Natural killer cell (primary cell): ENCODE results near the gene SLC39A9. TPM values are rescaled to one million over a fixed set of nuclear protein-coding genes. Genes with fewer than 3 reads are reported as not detected.
"Not testable (repeated sequence)": the region's sequence is repeated elsewhere in the genome, so short reads cannot be mapped to it uniquely, and the experiment has no call there.

ENCODE experiments used
- ATAC-seq, 3 donors: fragments of 150-1000 bp in 2 of 3; fragments of 200-7000 bp in 1 of 3; cut with Tn5 transposase; 1 replicate in 1 of 3; 2 replicates in 2 of 3; pipeline ENCODE4 v1.10.0; 2021; ENCODE audit warnings: mild to moderate bottlenecking in 2 of 3, moderate library complexity in 2 of 3
- DNase-seq, 2 donors: peaks; one replicate each; pipeline versions ENCODE4 v3.0.0 to v3.0.0-alpha.2; 2013 to 2021; ENCODE audit warnings: mixed read lengths in 1 of 2
- H3K27ac ChIP-seq: one replicate; pipeline ENCODE4 v1.5.1; 2013; ENCODE audit warnings: mild to moderate bottlenecking, low read length
- H3K27me3 ChIP-seq: one replicate; pipeline ENCODE4 v1.6.1; 2013; ENCODE audit warnings: low read length; ENCODE audit not compliant: control insufficient read depth, insufficient read depth
- H3K36me3 ChIP-seq: one replicate; pipeline ENCODE4 v1.6.1; 2013; ENCODE audit warnings: low read length; ENCODE audit not compliant: control insufficient read depth, insufficient read depth
- H3K4me1 ChIP-seq: one replicate; pipeline ENCODE4 v1.6.1; 2013; ENCODE audit warnings: low read length; ENCODE audit not compliant: control insufficient read depth, insufficient read depth
- H3K4me3 ChIP-seq: one replicate; pipeline ENCODE4 v1.5.1; 2013; ENCODE audit warnings: low read length
- H3K9me3 ChIP-seq: one replicate; pipeline ENCODE4 v1.6.1; 2013; ENCODE audit warnings: low read length; ENCODE audit not compliant: control insufficient read depth, insufficient read depth
- H3K27ac Mint-ChIP-seq, 2 donors: one replicate each; pipeline ENCODE4 v1.8.0; 2022; ENCODE audit warnings: mild to moderate bottlenecking in 2 of 2, mixed read lengths in 2 of 2, moderate library complexity in 1 of 2
- H3K27me3 Mint-ChIP-seq, 2 donors: one replicate each; pipeline ENCODE4 v1.8.0; 2022; ENCODE audit warnings: low read depth in 2 of 2, mixed read lengths in 2 of 2
- H3K36me3 Mint-ChIP-seq: one replicate; pipeline ENCODE4 v1.8.0; 2022; ENCODE audit warnings: mixed read lengths
- H3K4me1 Mint-ChIP-seq, 2 donors: one replicate each; pipeline ENCODE4 v1.8.0; 2022; ENCODE audit warnings: mixed read lengths in 2 of 2
- H3K4me3 Mint-ChIP-seq: one replicate; pipeline ENCODE4 v1.8.0; 2022; ENCODE audit warnings: mild to moderate bottlenecking, moderate library complexity, mixed read lengths
- H3K9me3 Mint-ChIP-seq, 2 donors: one replicate each; pipeline ENCODE4 v1.8.0; 2022; ENCODE audit warnings: mixed read lengths in 2 of 2
- WGBS: methylation state at CpG from one replicate; pipeline ENCODE4 v1.1.7; 2013; ENCODE audit warnings: missing lambda C conversion rate; ENCODE audit not compliant: insufficient coverage; 5-methylcytosine and 5-hydroxymethylcytosine counted together
- intact Hi-C: fragments of 100-400 bp; cut with micrococcal nuclease; formaldehyde crosslinking; loops from one replicate; pipeline ENCODE4 v1.14.2; 2022
- total RNA-seq, 4 donors: library from RNA; stranded (reverse); fragments of 120-200 nt in 1 of 4; gene quantifications; one replicate each; pipeline versions ENCODE4 v1.2.3 to v1.2.4, GENCODE V29; 2013 to 2022
- TF ChIP-seq, protein P1 (sequence below): fragments of 200-600 bp; IDR thresholded peaks from one replicate; pipeline ENCODE4 v1.8.0; 2022; ENCODE audit warnings: antibody characterized with exemption

The SLC39A9 gene
- total RNA-seq, 3 donors from 2014 or later (not counting 1 experiment from before 2014, with no cell fraction given), result 30.9 to 34.6 (median 33.0) TPM

DNA sequence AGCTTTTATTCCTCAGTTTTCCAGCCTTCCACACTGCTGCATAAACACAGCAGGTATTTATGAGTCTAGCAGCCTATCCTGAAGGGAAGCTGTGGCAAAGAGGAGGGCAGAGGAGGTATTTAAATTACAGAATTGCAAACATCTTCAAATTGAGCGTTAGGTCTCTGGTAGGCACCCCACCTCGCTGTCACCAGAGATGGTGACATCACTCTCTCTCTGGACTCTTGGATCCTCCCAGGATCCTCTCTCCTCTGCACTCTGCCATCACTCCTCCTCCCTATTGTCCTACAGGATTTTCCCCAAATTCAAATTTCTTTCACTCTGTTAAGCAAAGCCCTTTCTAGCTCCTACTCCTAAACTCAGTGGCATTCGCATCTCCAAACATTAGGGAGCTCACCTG lies 92.7 kb downstream of the SLC39A9 start:
- Histone ChIP-seq H3K4me3 (no peak overlapping the region), H3K4me1 (no peaks in the 10 kb centered on the region), H3K27me3 (peaks cover 4% of the 10 kb centered on the region), H3K9me3 (no peaks in the 10 kb centered on the region), H3K36me3 (no peaks in the 10 kb centered on the region), H3K27ac (no peak overlapping the region)
- Mint-ChIP-seq H3K36me3 (no peaks in the 10 kb centered on the region), H3K27ac (no peak overlapping the region), H3K9me3 (no peaks in the 10 kb centered on the region), H3K4me3 (no peak overlapping the region), H3K27me3 (peaks cover 7 to 16% of the 10 kb centered on the region in 2 donors), H3K4me1 (no peaks in the 10 kb centered on the region)
- no peak for DNase-seq
- TF ChIP-seq, protein P1, sequence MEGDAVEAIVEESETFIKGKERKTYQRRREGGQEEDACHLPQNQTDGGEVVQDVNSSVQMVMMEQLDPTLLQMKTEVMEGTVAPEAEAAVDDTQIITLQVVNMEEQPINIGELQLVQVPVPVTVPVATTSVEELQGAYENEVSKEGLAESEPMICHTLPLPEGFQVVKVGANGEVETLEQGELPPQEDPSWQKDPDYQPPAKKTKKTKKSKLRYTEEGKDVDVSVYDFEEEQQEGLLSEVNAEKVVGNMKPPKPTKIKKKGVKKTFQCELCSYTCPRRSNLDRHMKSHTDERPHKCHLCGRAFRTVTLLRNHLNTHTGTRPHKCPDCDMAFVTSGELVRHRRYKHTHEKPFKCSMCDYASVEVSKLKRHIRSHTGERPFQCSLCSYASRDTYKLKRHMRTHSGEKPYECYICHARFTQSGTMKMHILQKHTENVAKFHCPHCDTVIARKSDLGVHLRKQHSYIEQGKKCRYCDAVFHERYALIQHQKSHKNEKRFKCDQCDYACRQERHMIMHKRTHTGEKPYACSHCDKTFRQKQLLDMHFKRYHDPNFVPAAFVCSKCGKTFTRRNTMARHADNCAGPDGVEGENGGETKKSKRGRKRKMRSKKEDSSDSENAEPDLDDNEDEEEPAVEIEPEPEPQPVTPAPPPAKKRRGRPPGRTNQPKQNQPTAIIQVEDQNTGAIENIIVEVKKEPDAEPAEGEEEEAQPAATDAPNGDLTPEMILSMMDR, result no peak
- intact Hi-C loops, result no loop called here
- no peak for ATAC-seq
- WGBS, result 87% methylated on average over 3 of the region's 3 CpGs

DNA sequence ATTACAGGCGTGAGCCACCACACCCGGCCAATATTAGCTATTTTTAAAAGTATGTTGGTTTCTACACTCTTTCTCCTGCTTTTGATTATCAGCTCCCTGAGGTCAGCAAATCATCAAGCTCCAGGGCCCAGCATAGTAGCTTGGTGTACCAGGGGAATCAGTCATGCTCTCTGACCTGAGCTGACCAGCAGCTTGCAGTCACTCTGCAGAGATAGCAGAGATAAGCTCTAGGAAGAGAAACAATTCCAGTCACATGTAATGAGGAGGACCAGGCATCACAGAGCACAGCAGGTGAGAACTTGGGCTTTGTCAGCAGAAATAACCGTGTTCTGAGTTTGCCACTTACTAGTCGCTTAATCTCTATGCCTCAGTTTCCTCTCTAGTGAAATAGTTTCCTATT lies 94.5 kb downstream of the SLC39A9 start:
- intact Hi-C loops, result no loop called here
- no peak for ATAC-seq
- 85% methylated on average over 4 of the region's 4 CpGs for WGBS
- H3K9me3 Mint-ChIP-seq, result no peaks in the 10 kb centered on the region
- TF ChIP-seq, protein P1, result no peak
- no peak overlapping the region for H3K27ac Mint-ChIP-seq
- H3K36me3 Mint-ChIP-seq, result no peaks in the 10 kb centered on the region
- no peak overlapping the region for H3K4me3 Mint-ChIP-seq
- H3K27me3 Mint-ChIP-seq, result peaks cover 0 to 6% of the 10 kb centered on the region in 2 donors
- no peak for DNase-seq
- Histone ChIP-seq H3K27me3 (no peaks in the 10 kb centered on the region), H3K27ac (no peak overlapping the region), H3K9me3 (no peaks in the 10 kb centered on the region), H3K4me3 (no peak overlapping the region), H3K4me1 (no peaks in the 10 kb centered on the region), H3K36me3 (no peaks in the 10 kb centered on the region)
- no peaks in the 10 kb centered on the region for H3K4me1 Mint-ChIP-seq

DNA sequence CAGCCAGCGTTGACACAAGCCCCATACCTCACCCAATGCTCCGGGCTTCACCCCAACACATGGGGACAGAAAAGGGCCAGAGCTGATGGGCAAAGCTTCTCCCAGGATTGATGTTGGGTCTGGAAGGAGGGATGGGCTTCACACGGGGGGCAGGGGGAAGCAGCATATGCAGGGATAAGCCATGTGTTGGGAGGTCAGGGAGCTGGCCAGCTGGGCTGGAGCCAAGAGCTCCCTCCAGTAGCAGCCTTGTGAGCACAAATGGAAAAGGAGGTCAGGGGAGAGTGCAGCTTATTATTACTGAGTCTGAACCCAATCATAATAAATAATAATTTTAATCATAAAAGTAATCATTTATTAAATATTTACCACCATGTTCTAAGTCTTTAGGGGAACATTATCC lies 95.3 kb downstream of the SLC39A9 start:
- Mint-ChIP-seq H3K4me1 (no peaks in the 10 kb centered on the region), H3K36me3 (no peaks in the 10 kb centered on the region), H3K4me3 (no peak overlapping the region), H3K27ac (no peak overlapping the region), H3K9me3 (no peaks in the 10 kb centered on the region), H3K27me3 (peaks cover 0 to 8% of the 10 kb centered on the region in 2 donors)
- no peak overlapping the region for H3K27ac ChIP-seq
- intact Hi-C loops, result no loop called here
- WGBS, result 36% methylated on average over 1 of the region's 3 CpGs
- H3K4me3 ChIP-seq, result no peak overlapping the region
- DNase-seq (no peak), ATAC-seq (no peak)
- TF ChIP-seq, protein P1, result no peak
- H3K9me3 ChIP-seq, result no peaks in the 10 kb centered on the region
- no peaks in the 10 kb centered on the region for H3K36me3 ChIP-seq
- no peaks in the 10 kb centered on the region for H3K4me1 ChIP-seq
- H3K27me3 ChIP-seq, result no peaks in the 10 kb centered on the region

GRCh38 chr14:69495341-69495921 lies 96.9 kb downstream of the SLC39A9 start:
- 91% methylated on average over 3 of the region's 5 CpGs for WGBS
- H3K36me3 ChIP-seq, result no peaks in the 10 kb centered on the region
- H3K27me3 Mint-ChIP-seq, result peaks cover 0 to 6% of the 10 kb centered on the region in 2 donors
- TF ChIP-seq, protein P1, result no peak
- no peaks in the 10 kb centered on the region for H3K9me3 Mint-ChIP-seq
- no peaks in the 10 kb centered on the region for H3K4me1 ChIP-seq
- no peak overlapping the region for H3K4me3 ChIP-seq
- no peak overlapping the region for H3K4me3 Mint-ChIP-seq
- no peak for DNase-seq
- intact Hi-C loops, result no loop called here
- H3K36me3 Mint-ChIP-seq, result no peaks in the 10 kb centered on the region
- no peak overlapping the region for H3K27ac Mint-ChIP-seq
- no peaks in the 10 kb centered on the region for H3K9me3 ChIP-seq
- no peaks in the 10 kb centered on the region for H3K4me1 Mint-ChIP-seq
- no peak for ATAC-seq
- no peak overlapping the region for H3K27ac ChIP-seq
- H3K27me3 ChIP-seq, result no peaks in the 10 kb centered on the region

- ATAC-seq, H3K9me3 Mint-ChIP-seq, H3K4me1 Mint-ChIP-seq, H3K9me3 ChIP-seq, H3K27me3 Mint-ChIP-seq, H3K4me3 ChIP-seq, H3K27ac Mint-ChIP-seq, H3K36me3 Mint-ChIP-seq, intact Hi-C loops, H3K4me1 ChIP-seq, DNase-seq, H3K27ac ChIP-seq, H3K36me3 ChIP-seq, H3K27me3 ChIP-seq, H3K4me3 Mint-ChIP-seq: not testable (repeated sequence)
- 98% methylated on average over 4 of the region's 4 CpGs for WGBS
Measured at GRCh38 chr14:69497866-69498265, 99.4 kb downstream of the SLC39A9 start.
